Suppressor macrophage treated with lipopolysaccharide for 1 hour (primary cell): ENCODE results near the gene CRTAP.
"Not testable (repeated sequence)": the region's sequence is repeated elsewhere in the genome, so short reads cannot be mapped to it uniquely, and the experiment has no call there.

Experiments used
- DNase-seq, 3 donors: peaks; one replicate each; pipeline ENCODE4 v3.0.0-alpha.2; 2020 to 2022

Gene CRTAP

DNA sequence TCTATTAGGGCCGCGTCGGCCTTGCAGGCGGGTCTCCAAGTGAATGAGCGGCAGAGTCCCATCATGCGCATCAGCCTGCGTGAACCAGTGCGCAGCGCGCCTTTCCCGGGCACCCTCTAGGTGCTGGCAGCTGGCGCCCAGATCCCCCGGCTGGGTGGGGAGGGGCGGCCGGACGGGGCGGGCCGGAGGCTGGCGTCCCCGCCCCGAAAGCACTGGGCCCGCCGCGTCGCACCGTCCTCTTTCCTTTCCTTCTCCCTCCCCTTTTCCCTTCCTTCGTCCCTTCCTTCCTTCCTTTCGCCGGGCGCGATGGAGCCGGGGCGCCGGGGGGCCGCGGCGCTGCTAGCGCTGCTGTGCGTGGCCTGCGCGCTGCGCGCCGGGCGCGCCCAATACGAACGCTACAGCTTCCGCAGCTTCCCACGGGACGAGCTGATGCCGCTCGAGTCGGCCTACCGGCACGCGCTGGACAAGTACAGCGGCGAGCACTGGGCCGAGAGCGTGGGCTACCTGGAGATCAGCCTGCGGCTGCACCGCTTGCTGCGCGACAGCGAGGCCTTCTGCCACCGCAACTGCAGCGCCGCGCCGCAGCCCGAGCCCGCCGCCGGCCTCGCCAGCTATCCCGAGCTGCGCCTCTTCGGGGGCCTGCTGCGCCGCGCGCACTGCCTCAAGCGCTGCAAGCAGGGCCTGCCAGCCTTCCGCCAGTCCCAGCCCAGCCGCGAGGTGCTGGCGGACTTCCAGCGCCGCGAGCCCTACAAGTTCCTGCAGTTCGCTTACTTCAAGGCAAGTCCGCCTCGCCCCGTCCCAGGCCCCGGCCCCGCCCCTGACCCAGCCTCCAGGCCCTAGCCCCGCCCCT lies at the start of gene CRTAP:
Gene CRTAP, plus strand, starts transcription at position 243 of the 850 bp plus-strand sequence. Its CDS starts 64 bp downstream, at position 307.
- peak; percentile 91 to 96 (median 94) for DNase-seq

DNA sequence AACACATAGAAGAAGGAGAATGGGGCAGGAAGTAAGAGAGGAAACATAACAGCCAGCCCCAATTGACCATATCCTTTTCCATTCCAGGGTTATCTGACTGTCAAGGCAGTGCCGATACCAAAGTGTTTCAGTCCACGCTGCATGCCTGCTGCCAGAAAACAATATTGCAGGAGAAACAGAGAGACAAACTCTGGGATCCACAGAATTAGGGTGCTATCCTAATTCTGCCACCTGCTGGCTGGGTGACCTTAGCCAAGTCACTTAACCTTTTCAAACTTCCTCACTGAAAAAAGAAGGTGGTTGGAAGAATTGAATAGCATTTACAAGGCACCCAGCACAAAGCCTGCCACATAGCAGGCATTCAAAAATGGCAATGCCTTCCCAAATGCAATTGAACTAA lies 48.9 kb upstream of the CRTAP start:
- DNase-seq, result peak in 1 of 3 donors; percentile 26

DNA sequence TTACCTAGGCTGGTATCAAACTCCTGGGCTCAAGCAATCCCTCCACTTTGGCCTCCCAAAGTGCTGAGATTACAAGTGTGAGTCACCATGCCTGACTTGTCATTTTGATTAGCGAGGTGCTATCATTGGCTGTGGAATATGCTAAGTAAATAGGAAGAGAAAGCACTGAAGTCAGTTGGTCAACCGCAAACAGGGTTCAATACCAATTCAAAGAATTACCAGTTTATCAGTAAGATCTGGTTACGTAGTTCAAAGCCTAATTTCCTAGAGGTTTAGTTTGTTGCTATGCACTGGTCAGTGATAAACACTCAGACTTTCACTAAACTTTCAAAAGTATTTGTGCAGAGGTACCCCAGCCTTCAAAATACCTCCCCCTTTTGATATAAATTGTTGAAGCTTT lies 46.3 kb upstream of the CRTAP start:
- no peak for DNase-seq

DNA sequence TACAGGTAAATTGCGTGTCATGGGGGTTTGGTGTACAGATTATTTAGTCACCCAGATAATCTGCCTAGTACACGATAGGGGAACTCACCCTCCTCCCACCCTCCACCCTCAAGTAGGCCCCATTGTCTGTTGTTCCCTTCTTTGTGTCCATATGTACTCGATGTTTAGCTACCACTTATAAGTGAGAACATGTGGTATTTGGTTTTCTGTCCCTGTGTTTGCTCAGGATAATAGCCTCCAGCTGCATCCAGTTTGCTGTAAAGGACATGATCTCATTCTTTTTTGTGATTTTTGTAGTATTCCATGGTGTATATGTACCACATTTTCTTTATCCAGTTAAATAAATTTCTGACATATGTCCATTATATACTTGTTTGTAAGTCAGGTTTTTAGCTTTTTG lies 44.0 kb upstream of the CRTAP start:
- DNase-seq, result not testable (repeated sequence)

DNA sequence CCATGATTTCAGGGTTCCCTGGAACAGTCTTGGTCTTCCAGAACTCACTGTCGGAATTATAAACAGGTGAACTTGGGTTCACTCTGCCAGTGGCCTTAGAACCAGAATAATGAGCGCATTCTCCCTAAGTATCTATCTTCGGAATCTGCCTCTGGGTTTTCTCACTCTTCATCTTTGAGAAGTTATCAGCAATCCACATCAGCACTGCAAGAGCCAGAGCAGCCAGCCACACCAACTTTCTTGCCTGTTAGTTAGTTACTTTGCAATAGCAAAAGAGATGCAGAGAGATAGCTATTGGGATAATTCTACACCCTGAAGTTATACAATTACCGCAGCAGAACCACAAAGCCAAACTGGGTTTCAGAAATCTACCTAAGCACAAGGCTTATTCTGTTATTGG lies 42.6 kb upstream of the CRTAP start:
- no peak for DNase-seq

DNA sequence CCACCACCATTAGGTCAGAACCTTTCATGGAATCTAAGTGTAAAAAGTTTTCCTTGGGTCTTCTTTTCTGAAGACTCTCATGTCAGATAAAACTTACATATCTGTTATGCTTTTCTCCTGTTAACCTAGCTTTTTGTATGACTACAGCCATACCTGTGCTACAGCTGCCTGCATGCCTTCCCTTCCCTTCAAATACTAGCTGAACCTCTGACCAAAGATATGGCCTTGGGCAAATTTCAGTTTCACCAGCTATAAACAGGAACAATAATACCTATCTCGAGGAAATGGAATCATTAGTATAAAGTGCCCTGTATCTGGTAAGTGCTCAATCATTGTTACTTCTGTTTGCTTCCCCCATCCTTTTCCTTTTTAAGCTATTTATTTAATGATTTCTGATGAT lies 41.9 kb upstream of the CRTAP start:
- no peak for DNase-seq

- DNase-seq, result peak; percentile 72 to 83 (median 75)
These were observed 39.4 kb upstream of the CRTAP start for GRCh38 chr3:33074217-33075067.

- DNase-seq, result no peak
These were observed 37.8 kb upstream of the CRTAP start for GRCh38 chr3:33075995-33076394.

DNA sequence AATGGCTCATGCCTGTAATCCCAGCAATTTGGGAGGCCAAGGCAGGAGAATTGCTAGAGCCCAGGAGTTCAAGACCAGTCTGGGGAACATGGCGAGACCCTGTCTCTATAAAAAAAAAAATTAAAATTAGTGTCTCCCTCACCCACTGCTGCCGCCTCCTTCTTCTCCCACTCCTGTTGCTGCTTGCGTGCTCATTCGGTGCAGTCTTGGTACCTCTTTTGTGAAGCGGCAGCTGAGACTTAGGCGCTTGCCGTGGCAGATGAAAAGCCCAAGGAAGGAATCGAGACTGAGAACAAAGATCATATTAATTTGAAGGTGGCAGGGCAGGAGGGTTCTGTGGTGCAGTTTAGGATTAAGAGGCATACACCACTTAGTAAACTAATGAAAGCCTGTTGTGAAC lies 36.9 kb upstream of the CRTAP start:
- no peak for DNase-seq

GRCh38 chr3:33077976-33078375 lies 35.8 kb upstream of the CRTAP start:
- no peak for DNase-seq

GRCh38 chr3:33079813-33080212 lies 34.0 kb upstream of the CRTAP start:
- not testable (repeated sequence) for DNase-seq

GRCh38 chr3:33081812-33082211 lies 32.0 kb upstream of the CRTAP start:
- DNase-seq, result no peak

GRCh38 chr3:33083958-33084357 lies 29.9 kb upstream of the CRTAP start:
- peak; percentile 24 to 31 (median 26) for DNase-seq

- DNase-seq, result no peak
These were observed 25.1 kb upstream of the CRTAP start for GRCh38 chr3:33088691-33089090.

DNA sequence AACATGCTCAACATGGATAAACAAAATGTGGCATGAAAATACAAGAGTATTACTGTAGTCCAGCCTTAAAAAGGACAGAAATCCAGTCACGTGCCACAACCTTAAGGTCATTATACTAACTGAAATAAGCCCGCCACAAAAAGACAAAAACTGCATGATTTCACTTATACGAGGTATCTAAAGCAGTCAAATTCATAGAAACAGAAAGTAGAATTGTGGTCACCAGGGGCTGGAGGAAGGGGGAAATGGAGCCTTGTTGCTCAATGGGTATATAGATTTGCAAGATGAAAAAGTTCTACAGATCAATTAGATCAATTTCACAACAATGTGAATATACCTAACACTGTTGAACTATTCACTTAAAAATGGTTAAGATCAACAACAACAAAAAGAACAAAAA lies 24.3 kb upstream of the CRTAP start:
- DNase-seq, result peak; percentile 55 to 62 (median 58)

DNA sequence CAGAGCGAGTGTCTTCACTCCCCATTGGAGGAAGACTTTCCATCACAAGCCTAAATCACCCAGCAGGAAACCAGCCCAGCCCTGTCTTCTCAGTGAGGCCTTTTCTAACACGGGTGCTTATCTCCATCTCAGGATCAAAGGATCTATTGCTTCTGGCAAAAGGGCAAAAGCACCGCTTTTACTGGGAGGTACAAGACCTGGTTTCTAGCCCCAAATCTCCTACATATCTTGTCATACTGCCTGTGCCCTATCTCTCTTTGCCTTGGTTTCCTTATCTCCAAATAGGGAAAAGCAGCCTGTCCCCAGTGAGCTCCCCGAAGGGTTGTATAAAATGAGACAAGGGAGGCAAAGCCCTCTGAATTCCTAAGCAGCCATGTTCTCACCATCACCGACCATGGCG lies 22.1 kb upstream of the CRTAP start:
- no peak for DNase-seq

- DNase-seq, result no peak
These were observed 21.1 kb upstream of the CRTAP start for GRCh38 chr3:33092496-33093254.

DNA sequence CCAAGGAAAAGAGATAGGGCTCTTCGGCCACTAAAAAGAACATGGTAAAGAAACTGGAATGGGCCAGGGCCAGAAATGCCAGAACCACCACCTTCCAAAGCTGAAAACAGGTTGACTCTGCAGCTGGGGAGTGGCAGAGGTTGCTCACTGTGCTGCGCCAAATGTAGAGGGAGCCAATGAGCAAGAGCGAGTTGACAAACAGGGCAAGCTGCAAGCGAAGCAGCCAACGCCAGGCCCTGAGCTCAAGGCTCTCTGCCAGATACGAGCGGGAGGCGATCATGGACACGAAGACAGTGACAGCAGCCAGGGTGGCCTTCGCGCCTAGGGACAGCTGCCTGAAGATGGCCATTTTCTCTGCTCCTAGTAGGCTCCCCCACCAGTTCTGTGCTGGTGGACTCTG lies 20.0 kb upstream of the CRTAP start:
- no peak for DNase-seq

DNA sequence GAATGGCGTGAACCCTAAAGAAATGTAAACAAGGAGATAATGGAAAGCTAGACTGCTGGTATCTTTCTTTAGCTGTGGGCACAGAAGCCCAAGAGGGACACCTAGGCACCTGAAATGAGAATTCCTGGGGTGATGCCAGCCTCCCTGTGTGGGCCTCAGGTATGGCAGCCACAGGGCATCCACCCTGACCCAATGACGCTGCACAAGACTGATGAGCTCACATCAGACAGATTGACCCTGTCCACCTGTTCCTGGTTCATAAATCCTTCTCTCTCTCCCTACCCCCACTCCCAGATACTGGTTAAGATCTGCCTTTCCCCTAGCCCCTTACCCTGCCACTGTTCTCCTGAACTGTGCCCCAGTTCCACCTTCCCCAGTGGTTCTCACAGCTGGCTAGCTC lies 18.4 kb upstream of the CRTAP start:
- DNase-seq, result no peak

GRCh38 chr3:33096093-33096868 lies 17.5 kb upstream of the CRTAP start:
- peak; percentile 64 to 79 (median 67) for DNase-seq

- DNase-seq, result no peak
These were observed 14.6 kb upstream of the CRTAP start for GRCh38 chr3:33099109-33099645.

DNA sequence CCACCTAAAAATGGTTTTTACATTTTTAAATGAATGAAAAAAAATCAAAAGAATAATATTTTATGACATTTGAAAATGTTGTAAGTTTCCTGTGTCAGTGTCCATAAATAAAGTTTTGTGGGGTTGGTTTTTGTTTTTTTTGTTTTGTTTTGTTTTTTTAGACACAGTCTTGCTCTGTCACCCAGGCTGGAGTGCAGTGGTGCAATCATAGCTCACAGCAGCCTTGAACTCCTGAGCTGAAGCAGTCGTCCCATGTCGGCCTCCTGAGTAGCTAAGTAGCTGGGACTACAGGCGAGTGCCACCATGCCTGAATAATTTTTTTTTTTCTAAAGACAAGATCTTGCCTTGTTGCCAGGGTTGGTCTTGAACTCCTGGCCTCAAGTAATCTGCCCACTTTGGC lies 14.1 kb upstream of the CRTAP start:
- no peak for DNase-seq
